ENCODE data around the gene DAGLA. TPM values are rescaled to one million over a fixed set of nuclear protein-coding genes. Genes with fewer than 3 reads are reported as not detected.

Gene DAGLA
- total RNA-seq, 1 experiment from 2014 or later = 4.5 TPM

GRCh38 chr11:61657566-61658290 is 22.5 kb upstream of the DAGLA start:
- TF ChIP-seq CTCF (conservative IDR thresholded peaks at IDR 0.05) = no peak
- H4K5ac ChIP-seq (ENCODE audit: insufficient read length, low read depth, low read length) = no peak overlapping the region
- H3K4me1 ChIP-seq (ENCODE audit: insufficient read depth, low read length) = peaks cover 3% of the 10 kb centered on the region; the same call in 1 of the 2 replicates
- H4K8ac ChIP-seq (replicated peaks; ENCODE audit: insufficient read length, low read depth, low read length) = no peak overlapping the region
- no peak overlapping the region for H2BK120ac ChIP-seq (ENCODE audit: low read depth, low read length, poor library complexity, severe bottlenecking)
- H3K27me3 ChIP-seq (ENCODE audit: insufficient read depth, low read length) = no peaks in the 10 kb centered on the region
- no peak overlapping the region for H3K9ac ChIP-seq (ENCODE audit: extremely low read depth, insufficient read length, low read length)
- H3K9me3 ChIP-seq (ENCODE audit: control insufficient read depth, low read depth, low read length) = no peaks in the 10 kb centered on the region
- no peaks in the 10 kb centered on the region; a peak in 2 of 5 replicates for H3K9me3 Mint-ChIP-seq
- H2BK5ac ChIP-seq (ENCODE audit: insufficient read length, low read length) = no peak overlapping the region
- no peak overlapping the region for H3K4ac ChIP-seq (ENCODE audit: low read depth, low read length)
- no peaks in the 10 kb centered on the region for H3K36me3 Mint-ChIP-seq (ENCODE audit: insufficient read depth in 1 of 3, low read depth in 3 of 3)
- H4K91ac ChIP-seq (ENCODE audit: insufficient read length, low read depth, low read length) = no peak overlapping the region
- no peaks in the 10 kb centered on the region for H4K20me1 ChIP-seq (ENCODE audit: control insufficient read depth, insufficient read depth, insufficient read length)
- H3K23me2 ChIP-seq (ENCODE audit: insufficient read length, low read depth, low read length, poor library complexity, severe bottlenecking) = no peaks in the 10 kb centered on the region
- no peak overlapping the region for H3K4me3 Mint-ChIP-seq
- H3K4me1 Mint-ChIP-seq = peaks cover 43 to 59% of the 10 kb centered on the region in 2 experiments
- no peak overlapping the region for H3K14ac ChIP-seq (ENCODE audit: insufficient read depth, low read length)
- H3K27ac ChIP-seq (ENCODE audit: insufficient read length, low read depth, low read length) = no peak overlapping the region
- no peak overlapping the region for H2BK20ac ChIP-seq (ENCODE audit: low read depth, low read length, poor library complexity, severe bottlenecking)
- no peak overlapping the region for H2BK12ac ChIP-seq (ENCODE audit: insufficient read length, low read depth, low read length)
- peak overlapping the region in 1 of 3 experiments; percentile 53; a peak in 1 of 7 replicates for H3K27ac Mint-ChIP-seq
- H3K18ac ChIP-seq (ENCODE audit: insufficient read length, low read depth, low read length) = no peak overlapping the region
- H3T11ph ChIP-seq (ENCODE audit: low read length) = no peak overlapping the region
- peaks cover 1% of the 10 kb centered on the region; the same call in 1 of the 2 replicates for H3K27me3 Mint-ChIP-seq (ENCODE audit: low read depth)
- H2BK15ac ChIP-seq (ENCODE audit: low read depth, low read length) = no peak overlapping the region
- no peak for DNase-seq
- H2AK5ac ChIP-seq (ENCODE audit: insufficient read length, low read length) = no peak overlapping the region
- no peak overlapping the region for H3K4me2 ChIP-seq (ENCODE audit: insufficient read depth, insufficient read length, low read length)
- WGBS (ENCODE audit: extremely low coverage, insufficient read length, low lambda C conversion rate) = no CpG with 5 or more reads among the region's 11 CpGs
- H3K23ac ChIP-seq (ENCODE audit: insufficient read length, low read depth, low read length) = no peak overlapping the region
- H3K79me1 ChIP-seq (ENCODE audit: insufficient read depth, low read depth, low read length, poor library complexity, severe bottlenecking) = no peaks in the 10 kb centered on the region
- H3K56ac ChIP-seq (ENCODE audit: insufficient read length, low read depth, low read length) = no peak overlapping the region
- no peak overlapping the region for H2AFZ ChIP-seq (ENCODE audit: low read length)
- H3K79me2 ChIP-seq (ENCODE audit: insufficient read depth, low read length) = no peaks in the 10 kb centered on the region

All from H9 (cell line).